Kidney tubule cell (primary cell): ENCODE data around the gene KERA.

Experiments used
- DNase-seq: peaks from one replicate; pipeline ENCODE4 v3.0.0-alpha.2; 2018; ENCODE audit warnings: low spot score

The KERA gene

GRCh38 chr12:91009319-91009950 is 48.4 kb downstream of the KERA start:
- DNase-seq: peak; percentile 76

- DNase-seq: no peak
Measured at GRCh38 chr12:91007531-91008290, 50.1 kb downstream of the KERA start.

DNA sequence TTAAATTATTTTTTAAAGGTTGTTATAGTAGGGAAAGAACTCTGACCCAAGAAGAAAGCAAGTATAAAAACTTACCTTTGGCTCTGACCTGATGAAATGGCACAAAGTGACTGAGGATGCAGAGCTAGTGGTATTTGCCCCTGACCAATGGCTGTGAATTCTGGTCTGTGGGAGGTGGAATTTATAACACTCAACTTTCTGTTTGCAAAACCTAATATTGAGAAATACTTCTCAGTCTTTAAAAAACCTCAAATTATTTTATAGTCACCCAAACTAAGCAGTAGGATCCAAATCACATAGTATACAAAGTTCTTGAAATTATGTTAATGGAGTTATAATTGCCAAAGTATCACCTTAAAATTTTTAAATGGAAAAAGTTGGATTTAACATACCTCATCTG is 53.0 kb downstream of the KERA start, which contains the start of gene EPYC:
TSS of gene EPYC (minus strand) at position 101 of the 400 bp plus-strand sequence. CDS start 2,407 bp downstream, outside the sequence.
- DNase-seq: no peak

DNA sequence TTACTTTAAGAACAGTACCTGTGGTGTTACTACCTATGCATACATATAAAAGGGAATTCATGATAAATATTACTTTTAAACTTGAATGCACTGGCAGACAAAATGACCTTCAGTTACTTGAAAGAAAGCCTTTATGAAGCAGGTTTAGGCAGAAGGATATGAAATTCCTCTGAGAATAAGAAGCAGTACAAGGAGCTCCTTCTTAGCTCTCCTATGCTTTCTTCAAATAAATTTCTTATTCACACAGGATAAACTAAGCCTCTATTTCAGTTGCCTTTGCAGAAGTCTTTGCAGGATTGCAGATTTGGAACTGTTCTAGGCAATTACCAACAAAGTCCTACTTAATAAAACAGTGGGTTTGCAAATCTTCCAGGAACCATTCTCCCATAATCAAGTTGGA is 54.1 kb downstream of the KERA start:
- no peak for DNase-seq

- no peak for DNase-seq
Measured at GRCh38 chr12:91001306-91001705, 56.5 kb downstream of the KERA start.
